H9 (cell line): ENCODE data around the gene GLT6D1. TPM values are rescaled to one million over a fixed set of nuclear protein-coding genes. Genes with fewer than 3 reads are reported as not detected.
A peak's percentile ranks its signal among the peaks of the same experiment; 100 is the strongest.

Experiments used
- DNase-seq: peaks from one replicate; pipeline ENCODE4 v3.0.0-alpha.2; 2017
- H2AFZ ChIP-seq: one replicate; pipeline ENCODE4 v1.6.1; 2013; ENCODE audit warnings: mild to moderate bottlenecking, low read length, control low read depth, moderate library complexity
- H2AK5ac ChIP-seq: 2 replicates; pipeline ENCODE4 v1.6.1; 2013; ENCODE audit warnings: low read length, control low read depth, mixed read lengths; ENCODE audit not compliant: insufficient read length
- H2BK120ac ChIP-seq: one replicate; pipeline ENCODE4 v1.6.1; 2013; ENCODE audit warnings: low read depth, mild to moderate bottlenecking, low read length, control low read depth, inconsistent platforms; ENCODE audit not compliant: poor library complexity, severe bottlenecking
- H2BK12ac ChIP-seq: 2 replicates; pipeline ENCODE4 v1.6.1; 2013; ENCODE audit warnings: low read length, control low read depth, mixed read lengths, low read depth; ENCODE audit not compliant: insufficient read length
- H2BK15ac ChIP-seq: 2 replicates; pipeline ENCODE4 v1.6.1; 2013; ENCODE audit warnings: low read depth, low read length, control low read depth
- H2BK20ac ChIP-seq: one replicate; pipeline ENCODE4 v1.6.1; 2013; ENCODE audit warnings: low read depth, mild to moderate bottlenecking, low read length, control low read depth, inconsistent platforms; ENCODE audit not compliant: poor library complexity, severe bottlenecking
- H2BK5ac ChIP-seq: 2 replicates; pipeline ENCODE4 v1.6.1; 2013; ENCODE audit warnings: low read length, control low read depth, mixed read lengths; ENCODE audit not compliant: insufficient read length
- H3K14ac ChIP-seq: 2 replicates; pipeline ENCODE4 v1.6.1; 2013; ENCODE audit warnings: low read length, control low read depth; ENCODE audit not compliant: insufficient read depth
- H3K18ac ChIP-seq: 2 replicates; pipeline ENCODE4 v1.6.1; 2013; ENCODE audit warnings: low read depth, mild to moderate bottlenecking, mixed read lengths, low read length, control low read depth; ENCODE audit not compliant: insufficient read length
- H3K23ac ChIP-seq: 2 replicates; pipeline ENCODE4 v1.6.1; 2013; ENCODE audit warnings: low read length, control low read depth, mixed read lengths, low read depth; ENCODE audit not compliant: insufficient read length
- H3K23me2 ChIP-seq: 2 replicates; pipeline ENCODE4 v1.6.1; 2013; ENCODE audit warnings: low read depth, mild to moderate bottlenecking, mixed read lengths, low read length, control low read depth; ENCODE audit not compliant: insufficient read length, poor library complexity, severe bottlenecking
- H3K27ac ChIP-seq: 2 replicates; pipeline ENCODE4 v1.5.1; 2013; ENCODE audit warnings: low read length, control low read depth, mixed read lengths, low read depth; ENCODE audit not compliant: insufficient read length
- H3K27me3 ChIP-seq: 2 replicates; pipeline ENCODE4 v1.6.1; 2013; ENCODE audit warnings: low read length, control low read depth, inconsistent platforms; ENCODE audit not compliant: insufficient read depth
- H3K4ac ChIP-seq: 2 replicates; pipeline ENCODE4 v1.6.1; 2013; ENCODE audit warnings: low read depth, mild to moderate bottlenecking, control low read depth, inconsistent platforms, low read length, moderate library complexity
- H3K4me1 ChIP-seq: 2 replicates; pipeline ENCODE4 v1.6.1; 2013; ENCODE audit warnings: low read length, control low read depth, inconsistent platforms; ENCODE audit not compliant: insufficient read depth
- H3K4me2 ChIP-seq: 2 replicates; pipeline ENCODE4 v1.6.1; 2013; ENCODE audit warnings: low read length, control low read depth, mixed read lengths; ENCODE audit not compliant: insufficient read length, insufficient read depth
- H3K56ac ChIP-seq: 2 replicates; pipeline ENCODE4 v1.6.1; 2013; ENCODE audit warnings: low read depth, mild to moderate bottlenecking, mixed read lengths, low read length, control low read depth; ENCODE audit not compliant: insufficient read length
- H3K79me1 ChIP-seq: 2 replicates; pipeline ENCODE4 v1.6.1; 2013; ENCODE audit warnings: low read depth, mild to moderate bottlenecking, moderate library complexity, low read length, control low read depth, inconsistent platforms; ENCODE audit not compliant: insufficient read depth, poor library complexity, severe bottlenecking
- H3K79me2 ChIP-seq: 2 replicates; pipeline ENCODE4 v1.6.1; 2013; ENCODE audit warnings: low read length, control low read depth, inconsistent platforms; ENCODE audit not compliant: insufficient read depth
- H3K9ac ChIP-seq: 2 replicates; pipeline ENCODE4 v1.6.1; 2013; ENCODE audit warnings: low read length, control low read depth, mixed read lengths; ENCODE audit not compliant: insufficient read length; ENCODE audit errors: extremely low read depth
- H3K9me3 ChIP-seq: one replicate; pipeline ENCODE4 v1.6.1; 2013; ENCODE audit warnings: low read depth, low read length, inconsistent platforms; ENCODE audit not compliant: control insufficient read depth
- H3T11ph ChIP-seq: one replicate; pipeline ENCODE4 v1.6.1; 2013; ENCODE audit warnings: mild to moderate bottlenecking, low read length, control low read depth, inconsistent platforms
- H4K20me1 ChIP-seq: one replicate; pipeline ENCODE4 v1.6.1; 2013; ENCODE audit not compliant: control insufficient read depth, insufficient read length, insufficient read depth
- H4K5ac ChIP-seq: 2 replicates; pipeline ENCODE4 v1.6.1; 2013; ENCODE audit warnings: low read depth, mild to moderate bottlenecking, mixed read lengths, low read length, control low read depth; ENCODE audit not compliant: insufficient read length
- H4K8ac ChIP-seq: replicated peaks from 2 replicates; pipeline ENCODE4 v1.6.1; 2013; ENCODE audit warnings: low read length, control low read depth, mixed read lengths, low read depth; ENCODE audit not compliant: insufficient read length
- H4K91ac ChIP-seq: 2 replicates; pipeline ENCODE4 v1.6.1; 2013; ENCODE audit warnings: low read depth, mild to moderate bottlenecking, moderate library complexity, mixed read lengths, low read length, control low read depth; ENCODE audit not compliant: insufficient read length
- H3K27ac Mint-ChIP-seq, 3 experiments: 2 replicates in 2 of 3; 3 replicates in 1 of 3; pipeline ENCODE4 v1.8.0; 2020 to 2021; ENCODE audit warnings: mixed read lengths in 3 of 3, mild to moderate bottlenecking in 1 of 3, moderate library complexity in 1 of 3
- H3K27me3 Mint-ChIP-seq: 2 replicates; pipeline ENCODE4 v1.8.0; 2021; ENCODE audit warnings: low read depth, mild to moderate bottlenecking, moderate library complexity, mixed read lengths
- H3K36me3 Mint-ChIP-seq, 3 experiments: 2 replicates in 2 of 3; 3 replicates in 1 of 3; pipeline ENCODE4 v1.8.0; 2020 to 2021; ENCODE audit warnings: low read depth in 3 of 3, mixed read lengths in 3 of 3; ENCODE audit not compliant: insufficient read depth in 1 of 3
- H3K4me1 Mint-ChIP-seq, 2 experiments: 2 replicates each; pipeline ENCODE4 v1.8.0; 2020; ENCODE audit warnings: mixed read lengths in 2 of 2
- H3K4me3 Mint-ChIP-seq, 2 experiments: 2 replicates in 1 of 2; 3 replicates in 1 of 2; pipeline ENCODE4 v1.8.0; 2020 to 2021; ENCODE audit warnings: mild to moderate bottlenecking in 2 of 2, mixed read lengths in 2 of 2, moderate library complexity in 1 of 2
- H3K9me3 Mint-ChIP-seq, 2 experiments: 2 replicates in 1 of 2; 3 replicates in 1 of 2; pipeline ENCODE4 v1.8.0; 2020; ENCODE audit warnings: mild to moderate bottlenecking in 2 of 2, mixed read lengths in 2 of 2, moderate library complexity in 1 of 2
- WGBS: extraction: QIAGEN DNeasy Blood & Tissue Kit; methylation state at CpG from one replicate; pipeline ENCODE4 v1.1.7; 2013; ENCODE audit warnings: missing lambda C conversion rate, low lambda C conversion rate, mixed read lengths; ENCODE audit not compliant: insufficient read length; ENCODE audit errors: extremely low coverage; 5-methylcytosine and 5-hydroxymethylcytosine counted together
- total RNA-seq: library from RNA; stranded (reverse); gene quantifications from 2 replicates; pipeline ENCODE4 v1.2.1, GENCODE V29; 2021
- TF ChIP-seq, protein P1 (sequence below): fragments of 200-600 bp; sonication (generic); conservative IDR thresholded peaks from 3 replicates; pipeline ENCODE4 v1.8.0; 2021; ENCODE audit warnings: antibody characterized with exemption, mild to moderate bottlenecking

The GLT6D1 gene
- total RNA-seq, 1 experiment from 2014 or later, result not detected

GRCh38 chr9:135611142-135611874 lies 28.0 kb downstream of the GLT6D1 start:
- no peak overlapping the region for H3K4me3 Mint-ChIP-seq
- peaks cover 3% of the 10 kb centered on the region for H3K27me3 Mint-ChIP-seq
- H2AK5ac ChIP-seq, result no peak overlapping the region
- no peak overlapping the region for H3K27ac Mint-ChIP-seq
- no peak overlapping the region for H2BK120ac ChIP-seq
- H3K36me3 Mint-ChIP-seq, result peaks cover 5 to 14% (median 7%) of the 10 kb centered on the region in 3 experiments; a peak in 5 of 7 replicates
- no peak overlapping the region for H2BK15ac ChIP-seq
- peak; percentile 10 for DNase-seq
- TF ChIP-seq, protein P1, sequence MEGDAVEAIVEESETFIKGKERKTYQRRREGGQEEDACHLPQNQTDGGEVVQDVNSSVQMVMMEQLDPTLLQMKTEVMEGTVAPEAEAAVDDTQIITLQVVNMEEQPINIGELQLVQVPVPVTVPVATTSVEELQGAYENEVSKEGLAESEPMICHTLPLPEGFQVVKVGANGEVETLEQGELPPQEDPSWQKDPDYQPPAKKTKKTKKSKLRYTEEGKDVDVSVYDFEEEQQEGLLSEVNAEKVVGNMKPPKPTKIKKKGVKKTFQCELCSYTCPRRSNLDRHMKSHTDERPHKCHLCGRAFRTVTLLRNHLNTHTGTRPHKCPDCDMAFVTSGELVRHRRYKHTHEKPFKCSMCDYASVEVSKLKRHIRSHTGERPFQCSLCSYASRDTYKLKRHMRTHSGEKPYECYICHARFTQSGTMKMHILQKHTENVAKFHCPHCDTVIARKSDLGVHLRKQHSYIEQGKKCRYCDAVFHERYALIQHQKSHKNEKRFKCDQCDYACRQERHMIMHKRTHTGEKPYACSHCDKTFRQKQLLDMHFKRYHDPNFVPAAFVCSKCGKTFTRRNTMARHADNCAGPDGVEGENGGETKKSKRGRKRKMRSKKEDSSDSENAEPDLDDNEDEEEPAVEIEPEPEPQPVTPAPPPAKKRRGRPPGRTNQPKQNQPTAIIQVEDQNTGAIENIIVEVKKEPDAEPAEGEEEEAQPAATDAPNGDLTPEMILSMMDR, result no peak
- H2BK5ac ChIP-seq, result no peak overlapping the region
- H3K9me3 Mint-ChIP-seq, result peaks cover 19 to 20% of the 10 kb centered on the region in 2 experiments
- no peaks in the 10 kb centered on the region for H4K20me1 ChIP-seq
- H4K5ac ChIP-seq, result no peak overlapping the region
- no peaks in the 10 kb centered on the region for H3K79me1 ChIP-seq
- H3K27me3 ChIP-seq, result no peaks in the 10 kb centered on the region
- WGBS, result no CpG with 5 or more reads among the region's 7 CpGs
- no peak overlapping the region for H3T11ph ChIP-seq
- no peaks in the 10 kb centered on the region for H3K4me1 ChIP-seq
- H3K27ac ChIP-seq, result no peak overlapping the region
- no peaks in the 10 kb centered on the region for H3K23me2 ChIP-seq
- H3K4me1 Mint-ChIP-seq, result 0 out of 4 replicates have a peak, but pooled peaks cover 0 to 3% of the 10 kb centered on the region in 2 experiments
- H3K18ac ChIP-seq, result no peak overlapping the region
- H3K9me3 ChIP-seq, result no peaks in the 10 kb centered on the region
- no peak overlapping the region for H2BK20ac ChIP-seq
- no peak overlapping the region for H2BK12ac ChIP-seq
- H4K8ac ChIP-seq, result no peak overlapping the region
- no peak overlapping the region for H3K9ac ChIP-seq
- no peaks in the 10 kb centered on the region for H3K79me2 ChIP-seq
- H3K4ac ChIP-seq, result no peak overlapping the region
- H4K91ac ChIP-seq, result no peak overlapping the region
- H3K4me2 ChIP-seq, result no peak overlapping the region
- H2AFZ ChIP-seq, result no peak overlapping the region
- no peak overlapping the region for H3K14ac ChIP-seq
- no peak overlapping the region for H3K56ac ChIP-seq
- H3K23ac ChIP-seq, result no peak overlapping the region
